ENCODE measurements around the gene LCE5A. TPM values are rescaled to one million over a fixed set of nuclear protein-coding genes. Genes with fewer than 3 reads are reported as not detected.

LCE5A gene
- total RNA-seq (ENCODE audit: unreplicated experiment) = not detected
- long read RNA-seq, partial matches to known transcripts = 0 of 1 reads
- long read RNA-seq, other reads (novel, unspliced or antisense) = 1 of 1 reads

DNA sequence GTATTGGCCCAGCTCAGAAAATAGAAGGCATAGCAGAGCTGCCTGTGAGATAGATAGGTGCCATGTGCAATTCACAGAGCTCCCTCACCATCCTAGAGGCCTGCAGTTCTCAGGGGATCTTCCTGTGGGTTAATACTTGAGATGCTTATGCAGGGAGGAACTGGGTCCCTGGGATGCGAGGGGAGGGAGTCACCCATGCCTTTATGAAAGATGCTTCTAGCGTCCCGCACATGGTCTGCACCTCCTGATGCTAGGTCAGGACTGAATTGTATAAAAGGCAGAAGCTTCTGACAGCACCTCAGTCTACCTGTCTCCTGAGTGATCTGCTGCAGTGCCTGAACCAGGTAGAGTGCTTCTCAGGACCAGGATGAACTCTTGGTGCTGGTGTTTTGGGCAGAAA is at the start of gene LCE5A:
LCE5A (plus strand) TSS at position 301 of the 400 bp plus-strand sequence. CDS start 732 bp downstream, outside the sequence.
- H3K4me1 Mint-ChIP-seq (ENCODE audit: unreplicated experiment) = peaks cover 5% of the 10 kb centered on the region
- TF ChIP-seq CTCF (IDR thresholded peaks at IDR 0.05; ENCODE audit: unreplicated experiment) = no peak
- no peak within 1 kb of the TSS for H3K27ac Mint-ChIP-seq (ENCODE audit: unreplicated experiment)
- H3K4me3 Mint-ChIP-seq (ENCODE audit: unreplicated experiment) = no peak within 1 kb of the TSS
- DNase-seq (ENCODE audit: low spot score) = no peak
- peaks cover 11% of the 10 kb centered on the region for H3K27me3 Mint-ChIP-seq (ENCODE audit: unreplicated experiment)
- no peaks in the 10 kb centered on the region for H3K9me3 Mint-ChIP-seq (ENCODE audit: unreplicated experiment)
- no peaks in the 10 kb centered on the region for H3K36me3 Mint-ChIP-seq (ENCODE audit: low read depth, unreplicated experiment)

- H3K4me3 Mint-ChIP-seq (ENCODE audit: unreplicated experiment) = no peak overlapping the region
- TF ChIP-seq CTCF (IDR thresholded peaks at IDR 0.05; ENCODE audit: unreplicated experiment) = peak; percentile 83
- no peaks in the 10 kb centered on the region for H3K36me3 Mint-ChIP-seq (ENCODE audit: low read depth, unreplicated experiment)
- no peaks in the 10 kb centered on the region for H3K4me1 Mint-ChIP-seq (ENCODE audit: unreplicated experiment)
- no peak overlapping the region for H3K27ac Mint-ChIP-seq (ENCODE audit: unreplicated experiment)
- peaks cover 5% of the 10 kb centered on the region for H3K9me3 Mint-ChIP-seq (ENCODE audit: unreplicated experiment)
- H3K27me3 Mint-ChIP-seq (ENCODE audit: unreplicated experiment) = no peaks in the 10 kb centered on the region
- DNase-seq (ENCODE audit: low spot score) = peak; percentile 68
Observed at GRCh38 chr1:152461544-152461943, 49.1 kb upstream of the LCE5A start.

DNA sequence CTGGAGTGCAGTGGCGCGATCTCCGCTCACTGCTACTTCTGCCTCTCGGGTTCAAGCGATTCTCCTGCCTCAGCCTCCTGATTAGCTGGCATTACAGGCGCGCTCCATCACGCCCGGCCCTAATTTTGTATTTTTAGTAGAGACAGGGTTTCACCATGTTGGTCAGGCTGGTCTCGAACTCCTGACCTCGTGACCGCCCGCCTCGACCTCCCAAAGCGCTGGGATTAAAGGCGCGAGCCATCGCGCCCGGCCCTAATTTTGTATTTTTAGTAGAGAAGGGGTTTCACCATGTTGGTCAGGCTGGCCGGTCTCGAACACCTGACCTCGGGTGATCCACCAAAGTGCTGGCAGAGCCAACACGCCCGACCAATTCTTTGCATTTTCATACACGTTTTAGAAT is 48.0 kb upstream of the LCE5A start:
- H3K9me3 Mint-ChIP-seq (ENCODE audit: unreplicated experiment) = peaks cover 5% of the 10 kb centered on the region

DNA sequence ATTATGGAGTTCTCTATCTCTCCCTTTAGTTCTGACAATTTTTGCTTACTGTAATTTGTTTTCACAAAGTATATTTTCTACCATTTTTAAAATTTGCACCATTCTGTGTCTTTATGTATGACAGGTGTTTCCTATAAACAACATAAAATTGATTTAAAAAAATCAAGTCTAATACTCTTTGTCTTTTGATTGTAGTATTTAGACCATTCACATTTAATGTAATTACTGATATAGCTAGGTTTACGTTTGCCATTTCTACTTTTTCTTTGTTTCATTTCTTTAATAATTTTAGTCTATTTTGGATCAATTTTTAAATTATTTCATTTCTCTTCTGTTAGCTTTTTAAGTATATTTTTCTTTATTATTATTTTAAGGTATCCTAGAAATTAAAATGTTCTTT is 44.4 kb upstream of the LCE5A start:
- no peaks in the 10 kb centered on the region for H3K36me3 Mint-ChIP-seq (ENCODE audit: low read depth, unreplicated experiment)
- TF ChIP-seq CTCF (IDR thresholded peaks at IDR 0.05; ENCODE audit: unreplicated experiment) = no peak
- no peaks in the 10 kb centered on the region for H3K27me3 Mint-ChIP-seq (ENCODE audit: unreplicated experiment)
- H3K4me1 Mint-ChIP-seq (ENCODE audit: unreplicated experiment) = no peaks in the 10 kb centered on the region
- no peak for DNase-seq (ENCODE audit: low spot score)
- no peak overlapping the region for H3K4me3 Mint-ChIP-seq (ENCODE audit: unreplicated experiment)
- H3K27ac Mint-ChIP-seq (ENCODE audit: unreplicated experiment) = no peak overlapping the region
- H3K9me3 Mint-ChIP-seq (ENCODE audit: unreplicated experiment) = peaks cover 5% of the 10 kb centered on the region

More for the DNA sequence above, 48.0 kb upstream of the LCE5A start:
- DNase-seq (ENCODE audit: low spot score) = no peak
- no peaks in the 10 kb centered on the region for H3K4me1 Mint-ChIP-seq (ENCODE audit: unreplicated experiment)
- H3K27me3 Mint-ChIP-seq (ENCODE audit: unreplicated experiment) = no peaks in the 10 kb centered on the region
- no peak for TF ChIP-seq CTCF (IDR thresholded peaks at IDR 0.05; ENCODE audit: unreplicated experiment)
- no peak overlapping the region for H3K27ac Mint-ChIP-seq (ENCODE audit: unreplicated experiment)
- H3K4me3 Mint-ChIP-seq (ENCODE audit: unreplicated experiment) = no peak overlapping the region
- no peaks in the 10 kb centered on the region for H3K36me3 Mint-ChIP-seq (ENCODE audit: low read depth, unreplicated experiment)

DNA sequence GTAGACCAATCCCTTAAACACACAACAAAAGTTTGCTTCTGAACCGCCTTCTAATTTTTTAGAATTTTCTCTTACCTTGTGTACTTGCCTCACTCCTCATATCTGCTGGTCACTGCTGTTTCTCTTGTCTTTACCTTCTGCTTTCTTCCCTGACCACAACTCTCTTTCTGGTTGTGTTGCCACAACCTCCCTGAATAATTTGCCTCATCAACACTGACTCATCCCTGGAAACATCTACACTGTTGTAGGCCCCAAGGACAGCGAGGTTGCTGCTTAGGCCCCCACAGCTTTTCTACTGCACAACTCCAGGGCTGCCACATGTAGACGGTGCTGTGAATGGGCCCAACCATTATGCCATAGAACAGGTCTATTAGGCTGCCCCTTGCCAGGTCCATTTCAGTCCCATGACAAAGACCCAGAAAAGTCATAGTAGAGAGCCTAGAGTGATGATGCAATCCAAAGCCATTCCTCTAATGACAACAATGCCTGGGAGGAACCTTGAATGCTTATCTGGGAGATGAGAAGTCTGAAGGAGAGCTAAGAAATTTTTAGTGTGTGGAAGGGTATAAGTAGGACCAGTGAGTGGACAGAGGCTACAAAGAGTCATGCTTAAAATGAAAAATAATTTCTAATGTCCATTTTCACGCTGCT is 36.6 kb upstream of the LCE5A start:
- no peak for DNase-seq (ENCODE audit: low spot score)
- peak overlapping the region; percentile 33 for H3K27ac Mint-ChIP-seq (ENCODE audit: unreplicated experiment)
- H3K27me3 Mint-ChIP-seq (ENCODE audit: unreplicated experiment) = peaks cover 13% of the 10 kb centered on the region
- H3K4me3 Mint-ChIP-seq (ENCODE audit: unreplicated experiment) = peak overlapping the region; percentile 3
- H3K9me3 Mint-ChIP-seq (ENCODE audit: unreplicated experiment) = peaks cover 46% of the 10 kb centered on the region
- TF ChIP-seq CTCF (IDR thresholded peaks at IDR 0.05; ENCODE audit: unreplicated experiment) = no peak
- peaks cover 2% of the 10 kb centered on the region for H3K4me1 Mint-ChIP-seq (ENCODE audit: unreplicated experiment)
- peaks cover 35% of the 10 kb centered on the region for H3K36me3 Mint-ChIP-seq (ENCODE audit: low read depth, unreplicated experiment)

All from endothelial cell (in vitro differentiated cells).